VCaP (cell line): ENCODE results near the gene OTOGL.

ENCODE experiments used
- H3K27ac ChIP-seq: fragments of 450-650 bp; 2 replicates; pipeline ENCODE4 v1.5.1; 2017
- CTCF ChIP-seq: fragments of 450-650 bp; conservative IDR thresholded peaks from 2 replicates; pipeline ENCODE4 v1.5.1; 2017; ENCODE audit warnings: mild to moderate bottlenecking, moderate library complexity

The OTOGL gene, protein sequence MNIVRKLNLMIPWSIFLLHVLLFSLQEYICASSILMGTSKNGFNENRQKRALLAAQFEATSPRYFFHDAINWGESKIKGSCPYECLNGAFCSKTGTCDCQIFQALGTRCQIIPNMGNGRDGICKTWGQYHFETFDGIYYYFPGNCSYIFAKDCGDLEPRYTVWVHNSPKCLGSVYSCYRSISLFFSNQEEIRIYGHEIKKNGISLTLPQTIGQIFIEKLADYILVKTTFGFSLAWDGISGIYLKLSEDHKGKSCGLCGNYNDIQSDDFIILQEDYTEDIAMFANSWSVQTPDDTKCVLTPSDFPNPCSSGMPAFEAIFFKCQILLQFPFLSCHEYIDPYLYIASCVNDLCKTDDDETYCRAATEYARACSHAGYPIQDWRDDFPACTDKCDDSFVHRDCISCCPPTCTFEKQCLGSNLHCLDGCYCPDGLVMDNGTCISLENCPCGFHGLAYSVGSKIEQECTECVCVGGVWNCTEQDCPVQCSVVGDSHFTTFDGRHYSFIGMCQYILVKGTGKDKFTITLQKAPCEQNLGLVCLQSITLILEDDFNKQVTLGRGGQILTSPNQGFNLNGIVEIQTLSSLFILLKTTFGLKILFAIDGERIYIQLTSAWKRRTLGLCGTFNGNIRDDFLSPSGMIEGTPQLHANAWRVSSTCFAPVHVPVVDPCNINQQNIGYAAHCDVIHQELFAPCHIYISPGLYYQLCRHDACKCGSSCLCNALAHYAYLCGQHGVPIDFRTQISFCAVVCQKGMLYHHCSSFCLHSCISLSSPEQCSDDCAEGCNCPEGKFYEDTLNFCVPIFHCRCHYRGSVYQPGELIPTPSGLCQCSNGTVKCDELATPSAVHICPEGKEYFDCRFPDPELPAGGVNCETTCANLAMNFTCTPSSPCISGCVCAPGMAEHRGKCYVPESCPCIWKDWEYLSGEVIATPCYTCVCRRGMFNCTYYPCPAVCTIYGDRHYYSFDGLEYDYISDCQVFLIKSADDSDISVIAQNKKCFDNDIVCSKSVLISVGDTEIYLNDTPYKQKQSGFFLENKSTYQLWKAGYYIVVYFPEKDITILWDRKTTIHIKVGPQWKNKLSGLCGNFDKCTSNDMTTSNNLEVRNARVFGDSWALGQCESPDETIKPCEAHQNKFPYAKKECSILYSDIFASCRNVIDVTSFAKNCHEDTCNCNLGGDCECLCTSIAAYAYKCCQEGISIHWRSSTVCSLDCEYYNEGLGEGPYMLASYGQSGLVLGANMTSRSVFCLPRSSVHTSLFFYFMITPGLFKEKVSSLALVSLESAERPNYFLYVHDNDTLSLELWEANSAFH (N-terminal part only)

DNA sequence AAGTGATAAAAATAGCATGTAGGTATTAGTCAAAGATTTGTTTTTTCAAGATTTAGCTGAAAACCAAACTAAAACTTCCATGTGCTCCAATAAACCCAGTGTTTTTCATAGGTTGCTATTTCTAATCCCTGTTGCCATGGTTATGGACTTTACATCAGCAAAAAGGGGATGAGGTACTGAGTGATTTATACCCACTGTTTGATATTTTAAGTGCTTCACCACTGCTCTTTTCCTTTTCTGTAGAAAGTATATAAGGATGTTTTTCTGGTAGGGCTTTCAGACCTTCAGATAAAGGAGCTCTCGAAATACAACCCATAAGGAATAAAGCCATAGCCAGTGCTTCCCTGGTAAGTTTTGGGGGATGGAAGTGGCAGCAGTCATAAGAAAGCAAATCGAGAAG lies at the start of gene OTOGL:
Gene OTOGL (plus strand): TSS at position 279 of the 400 bp plus-strand sequence. CDS start 109,895 bp downstream, outside the sequence.
- TF ChIP-seq CTCF: no peak
- no peak within 1 kb of the TSS for H3K27ac ChIP-seq

DNA sequence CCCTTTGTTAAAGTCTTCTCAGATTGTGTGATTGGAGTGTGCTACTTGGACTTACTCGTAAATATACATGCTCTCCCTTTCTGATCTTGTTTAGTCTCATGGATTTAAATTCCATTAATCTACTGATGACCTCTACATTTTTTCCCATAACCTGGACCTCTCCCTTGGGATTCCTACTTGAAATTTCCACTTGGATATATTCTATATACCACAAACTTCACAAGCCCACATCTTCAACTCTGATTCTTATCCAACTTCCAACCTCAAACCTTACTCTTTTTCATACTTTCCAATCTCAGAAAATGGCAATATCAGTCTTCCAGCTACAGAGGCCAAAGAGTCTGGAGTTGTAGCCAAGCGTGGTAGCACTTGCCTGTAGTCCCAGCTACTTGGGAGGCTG lies 49.1 kb upstream of the OTOGL start:
- no peak for TF ChIP-seq CTCF
- no peak overlapping the region for H3K27ac ChIP-seq

GRCh38 chr12:80053051-80053790 lies 46.1 kb upstream of the OTOGL start:
- H3K27ac ChIP-seq: no peak overlapping the region
- TF ChIP-seq CTCF: no peak

DNA sequence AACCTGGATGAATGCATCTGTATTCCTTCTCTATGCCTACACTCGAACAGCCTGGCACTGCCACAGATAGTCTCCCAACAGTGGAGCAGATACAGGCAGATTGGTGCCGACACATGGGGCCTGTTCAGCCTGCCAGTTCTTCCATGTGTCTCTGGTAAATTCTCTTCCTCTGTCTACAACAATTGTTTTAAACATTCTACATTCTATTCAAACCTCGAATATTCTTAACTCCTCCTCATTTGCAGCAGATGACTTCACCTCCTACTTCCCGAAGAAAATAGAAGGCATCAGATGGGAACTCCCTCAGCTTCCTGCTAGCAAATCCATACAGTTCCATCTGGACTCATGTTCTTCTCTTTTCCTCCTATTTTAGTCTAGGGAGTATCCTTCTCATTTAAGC lies 43.1 kb upstream of the OTOGL start:
- no peak for TF ChIP-seq CTCF
- H3K27ac ChIP-seq: no peak overlapping the region

GRCh38 chr12:80056845-80057244 lies 42.5 kb upstream of the OTOGL start:
- no peak overlapping the region for H3K27ac ChIP-seq
- TF ChIP-seq CTCF: no peak

- no peak for TF ChIP-seq CTCF
- H3K27ac ChIP-seq: no peak overlapping the region
Observed at GRCh38 chr12:80058586-80058985, 40.8 kb upstream of the OTOGL start.
